ENCODE measurements around the gene PRR29. TPM values are rescaled to one million over a fixed set of nuclear protein-coding genes. Genes with fewer than 3 reads are reported as not detected.

Gene PRR29
- total RNA-seq, 4 donors from 2014 or later = 0.27 TPM; not detected in 3

DNA sequence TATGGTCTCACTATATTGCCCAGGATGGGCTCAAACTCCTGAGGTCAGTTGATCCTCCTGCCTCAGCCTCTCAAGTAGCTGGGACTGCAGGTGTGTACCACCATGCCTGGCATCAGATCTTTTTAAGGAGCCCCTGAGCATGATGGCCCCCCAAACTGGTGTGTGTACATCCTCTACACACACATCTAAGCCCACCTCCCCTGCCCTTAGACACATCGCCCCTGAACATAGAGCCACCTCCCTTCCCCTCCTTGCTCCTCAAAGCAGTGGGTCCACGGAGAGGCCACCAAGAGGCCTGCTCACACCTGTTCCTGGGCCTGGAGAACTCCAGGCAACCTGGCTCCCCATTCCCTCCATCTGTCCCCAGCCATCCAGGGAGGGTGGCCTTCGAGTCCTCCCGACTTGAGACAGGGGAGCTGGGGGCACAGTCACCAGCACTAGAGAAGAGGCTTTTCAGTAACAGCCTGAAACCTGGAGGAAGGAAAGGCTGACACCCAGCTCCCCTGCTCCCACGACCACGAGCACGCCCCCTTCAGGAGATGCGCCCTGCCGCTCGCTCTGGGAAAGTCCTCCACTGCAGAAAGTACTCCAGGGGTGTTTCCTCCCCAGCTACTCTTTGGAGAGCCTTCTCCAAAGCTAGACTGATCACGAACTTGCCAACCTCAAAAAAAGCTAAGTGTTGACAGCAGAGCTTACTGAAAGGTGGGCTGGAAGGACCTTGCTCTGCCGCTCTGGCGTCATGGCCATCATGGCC lies 12.6 kb upstream of the PRR29 start:
- Histone ChIP-seq H3K27ac (peak overlapping the region in 3 of 4 donors; percentile 18 to 64 (median 23)), H3K36me3 (no peaks in the 10 kb centered on the region), H3K4me1 (peaks cover 0 to 11% (median 2%) of the 10 kb centered on the region in 4 donors), H3K9me3 (peaks cover 0 to 3% (median 2%) of the 10 kb centered on the region in 4 donors), H3K27me3 (no peaks in the 10 kb centered on the region), H3K4me3 (no peak overlapping the region)
- TF ChIP-seq, protein P1, sequence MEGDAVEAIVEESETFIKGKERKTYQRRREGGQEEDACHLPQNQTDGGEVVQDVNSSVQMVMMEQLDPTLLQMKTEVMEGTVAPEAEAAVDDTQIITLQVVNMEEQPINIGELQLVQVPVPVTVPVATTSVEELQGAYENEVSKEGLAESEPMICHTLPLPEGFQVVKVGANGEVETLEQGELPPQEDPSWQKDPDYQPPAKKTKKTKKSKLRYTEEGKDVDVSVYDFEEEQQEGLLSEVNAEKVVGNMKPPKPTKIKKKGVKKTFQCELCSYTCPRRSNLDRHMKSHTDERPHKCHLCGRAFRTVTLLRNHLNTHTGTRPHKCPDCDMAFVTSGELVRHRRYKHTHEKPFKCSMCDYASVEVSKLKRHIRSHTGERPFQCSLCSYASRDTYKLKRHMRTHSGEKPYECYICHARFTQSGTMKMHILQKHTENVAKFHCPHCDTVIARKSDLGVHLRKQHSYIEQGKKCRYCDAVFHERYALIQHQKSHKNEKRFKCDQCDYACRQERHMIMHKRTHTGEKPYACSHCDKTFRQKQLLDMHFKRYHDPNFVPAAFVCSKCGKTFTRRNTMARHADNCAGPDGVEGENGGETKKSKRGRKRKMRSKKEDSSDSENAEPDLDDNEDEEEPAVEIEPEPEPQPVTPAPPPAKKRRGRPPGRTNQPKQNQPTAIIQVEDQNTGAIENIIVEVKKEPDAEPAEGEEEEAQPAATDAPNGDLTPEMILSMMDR (IDR thresholded peaks at IDR 0.05) = no peak
- no peak for TF ChIP-seq POLR2A (IDR thresholded peaks at IDR 0.05)
- no peak for DNase-seq

DNA sequence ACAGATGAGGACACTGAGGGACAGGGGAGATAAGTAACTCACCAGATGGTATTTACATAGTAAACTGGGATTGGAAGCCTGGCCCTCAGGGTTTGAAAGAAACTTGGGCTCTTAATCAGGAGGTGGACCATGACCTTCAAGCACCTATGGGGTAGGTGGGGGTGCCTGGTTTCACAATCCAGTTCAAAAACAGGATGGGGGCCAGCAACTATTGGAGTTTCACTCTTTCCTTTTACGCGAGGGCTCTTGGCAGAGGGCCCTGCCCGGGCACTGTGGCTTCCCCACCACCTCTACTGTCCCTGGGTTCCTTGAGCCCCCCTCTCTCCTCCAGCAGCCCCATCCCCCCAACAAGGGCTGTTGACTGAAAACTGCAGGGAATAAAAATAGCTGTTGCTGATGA lies 11.3 kb upstream of the PRR29 start:
- H3K27me3 ChIP-seq = no peaks in the 10 kb centered on the region
- TF ChIP-seq, protein P1 (IDR thresholded peaks at IDR 0.05) = no peak
- TF ChIP-seq POLR2A (IDR thresholded peaks at IDR 0.05) = no peak
- no peaks in the 10 kb centered on the region for H3K36me3 ChIP-seq
- H3K27ac ChIP-seq = no peak overlapping the region
- no peak for DNase-seq
- peaks cover 0 to 14% (median 3%) of the 10 kb centered on the region in 4 donors for H3K4me1 ChIP-seq
- no peak overlapping the region for H3K4me3 ChIP-seq
- peaks cover 0 to 3% (median 0%) of the 10 kb centered on the region in 4 donors for H3K9me3 ChIP-seq

DNA sequence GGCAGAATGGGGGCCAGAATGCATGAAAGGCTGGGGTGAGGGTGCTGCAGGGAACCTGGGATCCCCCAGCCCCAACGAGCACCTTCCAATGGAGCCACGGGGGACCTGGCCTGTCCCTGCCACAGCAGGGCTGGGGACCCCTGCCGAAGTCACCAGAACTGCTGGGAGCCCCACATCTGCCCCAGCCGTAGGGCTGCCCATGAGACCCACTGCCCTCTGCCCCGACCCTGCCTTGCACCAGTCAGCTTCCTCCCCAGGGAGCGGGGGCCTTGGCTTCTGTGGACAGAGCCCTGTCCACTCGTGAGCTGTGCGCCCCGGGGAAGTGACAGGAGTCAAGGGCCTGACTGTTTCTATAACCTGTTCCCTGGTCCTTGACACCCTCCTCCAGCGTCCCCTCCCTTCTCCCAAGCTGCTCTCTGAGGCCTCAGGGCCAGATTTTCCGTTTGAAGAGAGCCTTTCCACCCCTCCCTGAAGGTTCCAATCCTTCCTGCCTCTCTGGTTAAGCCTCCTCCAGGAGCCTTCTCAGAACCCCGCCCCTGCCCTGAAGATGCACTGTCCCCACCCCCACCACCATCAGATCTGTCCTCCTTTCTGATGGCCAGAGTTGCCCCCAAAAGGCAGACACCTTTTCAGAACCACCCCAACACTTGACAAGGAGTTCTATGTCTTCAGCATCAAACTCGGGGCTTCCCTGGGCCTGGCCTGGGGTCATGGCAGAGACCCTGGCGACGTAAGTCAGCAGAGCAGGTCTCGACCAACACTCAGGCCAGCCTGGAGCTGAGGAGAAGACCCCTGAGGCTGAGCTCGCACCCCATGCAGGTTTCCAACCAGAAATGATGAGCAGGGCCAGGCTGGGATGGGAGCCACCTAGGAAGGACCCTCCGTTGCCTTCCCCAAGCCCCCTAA lies 10.7 kb upstream of the PRR29 start:
- Histone ChIP-seq H3K27me3 (no peaks in the 10 kb centered on the region), H3K4me1 (peaks cover 0 to 14% (median 3%) of the 10 kb centered on the region in 4 donors), H3K27ac (no peak overlapping the region), H3K36me3 (no peaks in the 10 kb centered on the region), H3K9me3 (no peaks in the 10 kb centered on the region), H3K4me3 (no peak overlapping the region)
- DNase-seq = peak in 1 of 3 donors; percentile 37
- TF ChIP-seq, protein P1 (IDR thresholded peaks at IDR 0.05) = no peak
- TF ChIP-seq POLR2A (IDR thresholded peaks at IDR 0.05) = no peak

DNA sequence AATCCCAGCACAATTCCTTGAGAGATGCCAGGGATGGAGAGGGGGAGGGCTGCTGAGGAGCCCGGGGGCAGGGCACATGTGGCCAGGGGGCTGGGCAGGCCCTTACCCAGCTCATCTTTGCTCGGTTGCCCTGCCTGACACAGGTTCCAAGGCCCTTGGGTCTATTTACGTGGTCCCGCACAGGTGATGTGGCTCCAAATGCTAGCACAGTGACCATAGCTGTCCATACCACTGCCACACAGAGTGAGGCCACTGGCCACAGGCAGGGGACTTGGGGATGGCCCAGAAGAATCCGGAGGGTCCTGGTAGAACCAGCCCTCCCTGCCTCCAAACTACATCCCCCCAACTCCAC lies 10.0 kb upstream of the PRR29 start:
- H3K4me3 ChIP-seq = no peak overlapping the region
- no peaks in the 10 kb centered on the region for H3K27me3 ChIP-seq
- DNase-seq = no peak
- no peak for TF ChIP-seq POLR2A (IDR thresholded peaks at IDR 0.05)
- TF ChIP-seq, protein P1 (IDR thresholded peaks at IDR 0.05) = no peak
- no peaks in the 10 kb centered on the region for H3K9me3 ChIP-seq
- no peaks in the 10 kb centered on the region for H3K36me3 ChIP-seq
- no peak overlapping the region for H3K27ac ChIP-seq
- peaks cover 0 to 14% (median 3%) of the 10 kb centered on the region in 4 donors for H3K4me1 ChIP-seq

DNA sequence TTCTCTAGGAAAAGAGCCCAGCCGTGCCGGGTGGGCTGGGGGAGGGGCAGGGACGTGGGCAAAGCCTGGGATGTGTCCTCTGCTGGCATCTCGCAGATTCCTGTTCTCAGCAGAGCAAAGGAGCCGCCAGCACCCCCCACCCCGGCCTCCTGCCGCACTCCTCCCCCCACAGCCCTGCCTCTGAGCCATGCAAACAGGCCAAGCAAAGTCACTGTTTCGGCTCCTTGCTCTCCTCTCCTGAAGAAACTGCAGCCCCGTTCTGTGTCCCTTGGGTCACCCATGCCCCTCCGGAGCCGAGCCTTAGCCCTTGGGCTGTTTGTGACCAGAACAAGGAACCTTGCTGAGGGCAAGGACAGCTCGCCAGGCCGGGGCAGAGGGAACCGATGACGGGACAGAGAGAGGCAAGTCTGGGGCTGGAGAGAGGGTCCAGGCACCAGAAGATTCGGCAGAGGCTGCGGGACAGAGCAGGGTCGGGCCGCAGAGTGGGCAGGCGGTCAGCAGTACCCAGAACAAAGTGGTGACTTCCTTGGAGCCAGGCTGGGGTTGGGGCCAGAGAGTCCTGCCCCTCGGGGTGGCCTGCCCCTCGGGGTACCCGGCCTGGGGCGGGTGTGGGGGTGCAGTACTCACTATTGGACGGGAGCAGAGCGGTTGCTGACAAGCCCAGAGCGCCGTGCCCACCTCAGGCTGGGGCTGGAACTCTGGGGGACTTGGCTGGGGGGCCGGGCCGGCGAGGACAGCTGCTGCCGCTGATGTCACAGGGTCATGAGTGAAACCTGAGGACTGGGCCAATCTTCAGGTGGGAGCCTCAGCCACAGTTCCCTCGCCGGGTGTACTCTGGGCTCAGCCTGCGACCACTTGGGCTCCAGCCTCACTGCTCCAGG lies 9.2 kb upstream of the PRR29 start:
- peak in 1 of 3 donors; percentile 44 for DNase-seq
- H3K27me3 ChIP-seq = no peaks in the 10 kb centered on the region
- no peak overlapping the region for H3K27ac ChIP-seq
- no peaks in the 10 kb centered on the region for H3K9me3 ChIP-seq
- H3K4me3 ChIP-seq = no peak overlapping the region
- no peaks in the 10 kb centered on the region for H3K36me3 ChIP-seq
- H3K4me1 ChIP-seq = peaks cover 0 to 14% (median 3%) of the 10 kb centered on the region in 4 donors
- TF ChIP-seq POLR2A (IDR thresholded peaks at IDR 0.05) = no peak
- TF ChIP-seq, protein P1 (IDR thresholded peaks at IDR 0.05) = no peak
